Vagina (tissue), 2 donors: ENCODE data around the gene PTRH1.

ENCODE experiments used
- POLR2AphosphoS5 ChIP-seq, 2 donors: sonication (generic); formaldehyde crosslinking; IDR thresholded peaks; one replicate each; pipeline ENCODE4 v1.9.0; 2017; ENCODE audit warnings: antibody characterized with exemption in 2 of 2, mild to moderate bottlenecking in 2 of 2, low read depth in 1 of 2; ENCODE audit not compliant: insufficient read depth in 1 of 2
- TF ChIP-seq, protein P1 (sequence below), 3 experiments: fragments of 450-650 bp in 2 of 3; fragments of 200-600 bp in 1 of 3; sonication (generic) in 1 of 3; IDR thresholded peaks; one replicate each; pipeline ENCODE4 v1.5.1; 2017 to 2019; ENCODE audit warnings: antibody characterized with exemption in 3 of 3, mild to moderate bottlenecking in 2 of 3, moderate library complexity in 2 of 3

DNA sequence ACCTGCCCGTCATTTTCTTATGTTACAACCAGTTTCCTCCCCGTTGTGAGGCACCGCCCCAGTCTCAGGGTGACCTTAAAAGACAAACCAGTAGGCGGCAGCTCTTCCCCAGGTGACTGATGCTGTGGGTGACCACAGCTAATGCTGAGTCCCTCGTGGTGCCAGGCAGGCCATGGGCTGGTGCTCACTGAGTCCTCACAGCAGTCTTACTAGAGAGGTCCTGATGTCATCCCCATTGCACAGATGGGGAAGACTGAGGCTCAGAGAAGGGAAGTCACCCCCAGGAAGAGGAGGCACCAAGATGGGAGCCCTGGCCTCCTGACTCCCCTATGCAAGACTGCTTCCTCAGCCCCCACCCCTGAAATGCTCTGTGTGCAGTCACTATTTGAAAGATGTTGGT lies 7.7 kb downstream of the PTRH1 start:
- no peak for TF ChIP-seq POLR2AphosphoS5 (IDR thresholded peaks at IDR 0.05; ENCODE audit: insufficient read depth in 1 of 2, low read depth in 1 of 2)
- TF ChIP-seq, protein P1, sequence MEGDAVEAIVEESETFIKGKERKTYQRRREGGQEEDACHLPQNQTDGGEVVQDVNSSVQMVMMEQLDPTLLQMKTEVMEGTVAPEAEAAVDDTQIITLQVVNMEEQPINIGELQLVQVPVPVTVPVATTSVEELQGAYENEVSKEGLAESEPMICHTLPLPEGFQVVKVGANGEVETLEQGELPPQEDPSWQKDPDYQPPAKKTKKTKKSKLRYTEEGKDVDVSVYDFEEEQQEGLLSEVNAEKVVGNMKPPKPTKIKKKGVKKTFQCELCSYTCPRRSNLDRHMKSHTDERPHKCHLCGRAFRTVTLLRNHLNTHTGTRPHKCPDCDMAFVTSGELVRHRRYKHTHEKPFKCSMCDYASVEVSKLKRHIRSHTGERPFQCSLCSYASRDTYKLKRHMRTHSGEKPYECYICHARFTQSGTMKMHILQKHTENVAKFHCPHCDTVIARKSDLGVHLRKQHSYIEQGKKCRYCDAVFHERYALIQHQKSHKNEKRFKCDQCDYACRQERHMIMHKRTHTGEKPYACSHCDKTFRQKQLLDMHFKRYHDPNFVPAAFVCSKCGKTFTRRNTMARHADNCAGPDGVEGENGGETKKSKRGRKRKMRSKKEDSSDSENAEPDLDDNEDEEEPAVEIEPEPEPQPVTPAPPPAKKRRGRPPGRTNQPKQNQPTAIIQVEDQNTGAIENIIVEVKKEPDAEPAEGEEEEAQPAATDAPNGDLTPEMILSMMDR (IDR thresholded peaks at IDR 0.05), result no peak
